Upper lobe of left lung (tissue), 6 donors: ENCODE data around the gene CDH13. TPM values are rescaled to one million over a fixed set of nuclear protein-coding genes. Genes with fewer than 3 reads are reported as not detected.

ENCODE experiments used
- ATAC-seq, 2 donors: fragments of 200-7000 bp; cut with Tn5 transposase; one replicate each; pipeline ENCODE4 v1.9.1; 2022; ENCODE audit warnings: mild to moderate bottlenecking in 2 of 2, moderate library complexity in 2 of 2; ENCODE audit not compliant: low FRiP score in 2 of 2
- DNase-seq, 2 donors: peaks; one replicate each; pipeline ENCODE4 v3.0.0-alpha.2; 2019 to 2020
- H3K27ac ChIP-seq, 4 donors: fragments of 200-600 bp; sonication (generic); one replicate each; pipeline ENCODE4 v1.5.1; 2016 to 2019
- H3K27me3 ChIP-seq, 4 donors: fragments of 200-600 bp; sonication (generic); one replicate each; pipeline ENCODE4 v1.5.1; 2017 to 2019
- H3K36me3 ChIP-seq, 4 donors: fragments of 200-600 bp; sonication (generic); one replicate each; pipeline ENCODE4 v1.5.1; 2016 to 2019
- H3K4me1 ChIP-seq, 4 donors: fragments of 200-600 bp; sonication (generic); one replicate each; pipeline ENCODE4 v1.5.1; 2018 to 2019
- H3K4me3 ChIP-seq, 4 donors: fragments of 200-600 bp; sonication (generic); one replicate each; pipeline ENCODE4 v1.5.1; 2017 to 2019; ENCODE audit warnings: mild to moderate bottlenecking in 2 of 4, moderate library complexity in 1 of 4
- H3K9me3 ChIP-seq, 4 donors: fragments of 200-600 bp; sonication (generic); one replicate each; pipeline ENCODE4 v1.5.1; 2018 to 2019
- CTCF ChIP-seq, 6 experiments: fragments of 450-650 bp in 4 of 6; fragments of 200-600 bp in 2 of 6; sonication (generic) in 2 of 6; IDR thresholded peaks; one replicate each; pipeline ENCODE4 v1.5.1; 2016 to 2019; ENCODE audit warnings: antibody characterized with exemption in 6 of 6
- EP300 ChIP-seq, 4 donors: sonication (generic); formaldehyde crosslinking; IDR thresholded peaks; one replicate each; pipeline ENCODE4 v1.5.1; 2017; ENCODE audit warnings: antibody characterized with exemption in 4 of 4, control low read depth in 2 of 4
- POLR2A ChIP-seq, 4 donors: fragments of 450-650 bp; IDR thresholded peaks; one replicate each; pipeline ENCODE4 v1.5.1; 2016 to 2017; ENCODE audit warnings: antibody characterized with exemption in 4 of 4, mild to moderate bottlenecking in 2 of 4
- POLR2AphosphoS5 ChIP-seq, 2 donors: sonication (generic); formaldehyde crosslinking; IDR thresholded peaks; one replicate each; pipeline ENCODE4 v1.5.1; 2017; ENCODE audit warnings: antibody characterized with exemption in 2 of 2
- WGBS, 2 donors: methylation state at CpG; one replicate each; pipeline ENCODE4 v1.1.5; 2017 to 2018; 5-methylcytosine and 5-hydroxymethylcytosine counted together
- total RNA-seq, 6 donors: library from RNA; depleted of rRNA in 4 of 6; stranded (reverse); fragments of >200 nt in 4 of 6; gene quantifications; one replicate each; pipeline versions ENCODE4 v1.1.0 to v1.2.1, GENCODE V29; 2016 to 2021
- donor health status: DM: no; HTN: no; CAD: no; lungs with moderate emphysema.
- donor health status: DM: no; HTN: yes; CAD: no; lungs with severe emphysema.

CDH13 gene
- total RNA-seq, 6 donors from 2014 or later: 11.3 to 39.8 (median 19.9) TPM

GRCh38 chr16:82668094-82668493 lies 41.3 kb downstream of the CDH13 start:
- no peak for ATAC-seq
- Histone ChIP-seq H3K27ac (no peak overlapping the region), H3K4me3 (no peak overlapping the region), H3K27me3 (no peaks in the 10 kb centered on the region), H3K4me1 (no peaks in the 10 kb centered on the region), H3K36me3 (no peaks in the 10 kb centered on the region), H3K9me3 (no peaks in the 10 kb centered on the region)
- TF ChIP-seq POLR2AphosphoS5 (IDR thresholded peaks at IDR 0.05) (no peak), CTCF (IDR thresholded peaks at IDR 0.05) (no peak), POLR2A (IDR thresholded peaks at IDR 0.05) (no peak), EP300 (IDR thresholded peaks at IDR 0.05) (no peak)
- 86 to 90% methylated on average over 3 of the region's 3 CpGs for WGBS, 2 donors
- DNase-seq: no peak

- H3K27me3 ChIP-seq: no peaks in the 10 kb centered on the region
- no peak overlapping the region for H3K4me3 ChIP-seq
- 95 to 96% methylated on average over 3 of the region's 3 CpGs for WGBS, 2 donors
- no peak overlapping the region for H3K27ac ChIP-seq
- no peaks in the 10 kb centered on the region for H3K36me3 ChIP-seq
- no peaks in the 10 kb centered on the region for H3K4me1 ChIP-seq
- DNase-seq: no peak
- TF ChIP-seq POLR2A (IDR thresholded peaks at IDR 0.05) (no peak), EP300 (IDR thresholded peaks at IDR 0.05) (no peak), POLR2AphosphoS5 (IDR thresholded peaks at IDR 0.05) (no peak), CTCF (IDR thresholded peaks at IDR 0.05) (no peak)
- no peaks in the 10 kb centered on the region for H3K9me3 ChIP-seq
- no peak for ATAC-seq
These were observed 45.0 kb downstream of the CDH13 start for GRCh38 chr16:82671741-82672140.

GRCh38 chr16:82672676-82673075 lies 45.9 kb downstream of the CDH13 start:
- WGBS, 2 donors: 94 to 98% methylated on average over 3 of the region's 3 CpGs
- Histone ChIP-seq H3K4me3 (no peak overlapping the region), H3K36me3 (no peaks in the 10 kb centered on the region), H3K4me1 (no peaks in the 10 kb centered on the region), H3K27ac (no peak overlapping the region), H3K9me3 (no peaks in the 10 kb centered on the region), H3K27me3 (no peaks in the 10 kb centered on the region)
- TF ChIP-seq CTCF (IDR thresholded peaks at IDR 0.05) (no peak), POLR2A (IDR thresholded peaks at IDR 0.05) (no peak), EP300 (IDR thresholded peaks at IDR 0.05) (no peak), POLR2AphosphoS5 (IDR thresholded peaks at IDR 0.05) (no peak)
- ATAC-seq: no peak
- DNase-seq: no peak

- DNase-seq: no peak
- TF ChIP-seq EP300 (IDR thresholded peaks at IDR 0.05) (no peak), CTCF (IDR thresholded peaks at IDR 0.05) (no peak), POLR2AphosphoS5 (IDR thresholded peaks at IDR 0.05) (no peak), POLR2A (IDR thresholded peaks at IDR 0.05) (no peak)
- no peak for ATAC-seq
- H3K4me1 ChIP-seq: no peaks in the 10 kb centered on the region
- H3K27me3 ChIP-seq: no peaks in the 10 kb centered on the region
- H3K4me3 ChIP-seq: no peak overlapping the region
- no peaks in the 10 kb centered on the region for H3K9me3 ChIP-seq
- no peak overlapping the region for H3K27ac ChIP-seq
- no peaks in the 10 kb centered on the region for H3K36me3 ChIP-seq
- 71 to 75% methylated on average over 3 of the region's 3 CpGs for WGBS, 2 donors
These were observed 48.5 kb downstream of the CDH13 start for GRCh38 chr16:82675300-82675699.

GRCh38 chr16:82681592-82681991 lies 54.8 kb downstream of the CDH13 start:
- DNase-seq (peak in 1 of 2 donors; percentile 30), ATAC-seq (no peak)
- TF ChIP-seq POLR2AphosphoS5 (IDR thresholded peaks at IDR 0.05): no peak
- no peak for TF ChIP-seq CTCF (IDR thresholded peaks at IDR 0.05)
- no peak for TF ChIP-seq EP300 (IDR thresholded peaks at IDR 0.05)
- TF ChIP-seq POLR2A (IDR thresholded peaks at IDR 0.05): no peak
- 64 to 78% methylated on average over 10 to 11 of the region's 11 CpGs for WGBS, 2 donors
- Histone ChIP-seq H3K4me3 (no peak overlapping the region), H3K27me3 (no peaks in the 10 kb centered on the region), H3K9me3 (no peaks in the 10 kb centered on the region), H3K27ac (no peak overlapping the region), H3K36me3 (no peaks in the 10 kb centered on the region), H3K4me1 (no peaks in the 10 kb centered on the region)
